GM13977 (cell line): ENCODE measurements around the gene SEPTIN5.

Experiments
- DNase-seq: peaks from one replicate; pipeline ENCODE4 v3.0.0; 2012; ENCODE audit warnings: low spot score
- CTCF ChIP-seq: IDR thresholded peaks from 2 replicates; pipeline ENCODE4 v1.5.1; 2012; ENCODE audit warnings: mild to moderate bottlenecking, control low read depth; ENCODE audit not compliant: insufficient read depth; ENCODE audit errors: extremely low read depth, missing control alignments
- in situ Hi-C: fragments of 300-500 bp; cut with MboI; formaldehyde crosslinking; loops from one replicate; pipeline ENCODE4 v1.12.0; 2022; ENCODE audit warnings: low sequenced_read_pairs, low pct_unique_long_range_greater_than_20kb, mixed read lengths, inconsistent platforms; ENCODE audit not compliant: unreplicated experiment

Gene SEPTIN5

GRCh38 chr22:19727310-19728150 is 13.2 kb downstream of the SEPTIN5 start:
- no peak for DNase-seq
- in situ Hi-C loops = no loop called here
- no peak for TF ChIP-seq CTCF

GRCh38 chr22:19728271-19728670 is 14.0 kb downstream of the SEPTIN5 start:
- in situ Hi-C loops = no loop called here
- TF ChIP-seq CTCF = no peak
- no peak for DNase-seq

- in situ Hi-C loops = no loop called here
- DNase-seq = no peak
- TF ChIP-seq CTCF = no peak
These were observed 14.5 kb downstream of the SEPTIN5 start for GRCh38 chr22:19728836-19729235.

GRCh38 chr22:19729507-19729906 is 15.2 kb downstream of the SEPTIN5 start:
- in situ Hi-C loops = no loop called here

GRCh38 chr22:19730198-19730597 is 15.9 kb downstream of the SEPTIN5 start:
- no peak for TF ChIP-seq CTCF
- in situ Hi-C loops = no loop called here
- DNase-seq = no peak

More at GRCh38 chr22:19729507-19729906, 15.2 kb downstream of the SEPTIN5 start:
- no peak for TF ChIP-seq CTCF
- no peak for DNase-seq

GRCh38 chr22:19730655-19731360 is 16.5 kb downstream of the SEPTIN5 start:
- in situ Hi-C loops = no loop called here
- TF ChIP-seq CTCF = peak; percentile 99
- peak; percentile 92 for DNase-seq
